SK-N-SH treated with all-trans-retinoic acid at 6 μM for 48 hours (cell line): ENCODE results near the gene IQGAP3.

ENCODE experiments used
- ATAC-seq: fragments of 200-7000 bp; cut with Tn5 transposase; 3 replicates; pipeline ENCODE4 v1.9.1; 2020; ENCODE audit warnings: mild to moderate bottlenecking, moderate library complexity
- ARNTL ChIP-seq: fragments of 450-650 bp; formaldehyde crosslinking; IDR thresholded peaks from 2 replicates; pipeline ENCODE4 v1.5.0; 2020; ENCODE audit warnings: low read depth, mild to moderate bottlenecking, moderate library complexity, borderline replicate concordance
- CSDC2 ChIP-seq: fragments of 250-450 bp; sonication (Bioruptor Pico); IDR thresholded peaks from 2 replicates; pipeline ENCODE4 v1.5.0; 2020; ENCODE audit warnings: mild to moderate bottlenecking, moderate library complexity
- ESRRG ChIP-seq: fragments of 250-450 bp; sonication (Bioruptor Pico); IDR thresholded peaks from 2 replicates; pipeline ENCODE4 v1.6.1; 2021; ENCODE audit warnings: mild to moderate bottlenecking
- GLIS3 ChIP-seq: fragments of 250-450 bp; sonication (Bioruptor Pico); IDR thresholded peaks from 2 replicates; pipeline ENCODE4 v1.5.0; 2020; ENCODE audit warnings: mild to moderate bottlenecking, moderate library complexity
- ISL1 ChIP-seq: fragments of 250-450 bp; sonication (Bioruptor Pico); IDR thresholded peaks from 2 replicates; pipeline ENCODE4 v2.1.2; 2022; ENCODE audit warnings: mild to moderate bottlenecking, moderate library complexity
- OSR1 ChIP-seq: fragments of 250-450 bp; sonication (Bioruptor Pico); IDR thresholded peaks from 2 replicates; pipeline ENCODE4 v1.8.0; 2022; ENCODE audit warnings: moderate library complexity, mild to moderate bottlenecking, inconsistent platforms
- PPARA ChIP-seq: fragments of 250-450 bp; sonication (Bioruptor Pico); IDR thresholded peaks from 2 replicates; pipeline ENCODE4 v1.5.0; 2020; ENCODE audit warnings: mild to moderate bottlenecking, borderline replicate concordance
- RARB ChIP-seq: fragments of 250-450 bp; sonication (Bioruptor Pico); IDR thresholded peaks from 2 replicates; pipeline ENCODE4 v1.8.0; 2021; ENCODE audit warnings: mild to moderate bottlenecking, moderate library complexity
- TCF4 ChIP-seq: fragments of 250-450 bp; sonication (Bioruptor Pico); IDR thresholded peaks from 2 replicates; pipeline ENCODE4 v1.8.0; 2021; ENCODE audit warnings: mild to moderate bottlenecking, moderate library complexity, borderline replicate concordance
- TOX ChIP-seq: fragments of 250-450 bp; sonication (Bioruptor Pico); IDR thresholded peaks from 2 replicates; pipeline ENCODE4 v1.8.0; 2021; ENCODE audit warnings: mild to moderate bottlenecking, moderate library complexity, borderline replicate concordance
- ZC3H10 ChIP-seq: fragments of 250-450 bp; sonication (Bioruptor Pico); IDR thresholded peaks from 2 replicates; pipeline ENCODE4 v1.5.1; 2021; ENCODE audit warnings: mild to moderate bottlenecking, moderate library complexity
- ZFP3 ChIP-seq: fragments of 250-450 bp; sonication (Bioruptor Pico); IDR thresholded peaks from 2 replicates; pipeline ENCODE4 v1.5.0; 2020; ENCODE audit warnings: mild to moderate bottlenecking, moderate library complexity
- ZFP30 ChIP-seq: fragments of 450-650 bp; formaldehyde crosslinking; IDR thresholded peaks from 2 replicates; pipeline ENCODE4 v1.5.0; 2022; ENCODE audit warnings: mild to moderate bottlenecking, moderate library complexity
- ZNF565 ChIP-seq: fragments of 450-650 bp; formaldehyde crosslinking; conservative IDR thresholded peaks from 2 replicates; pipeline ENCODE4 v1.5.0; 2020; ENCODE audit warnings: low read depth, mild to moderate bottlenecking, moderate library complexity
- ZNF70 ChIP-seq: fragments of 450-650 bp; formaldehyde crosslinking; IDR thresholded peaks from 2 replicates; pipeline ENCODE4 v1.5.0; 2020; ENCODE audit warnings: mild to moderate bottlenecking, moderate library complexity
- ZNF8 ChIP-seq: fragments of 450-650 bp; formaldehyde crosslinking; IDR thresholded peaks from 2 replicates; pipeline ENCODE4 v1.5.0; 2020; ENCODE audit warnings: mild to moderate bottlenecking, moderate library complexity
- TF ChIP-seq, protein P1 (sequence below): fragments of 250-450 bp; sonication (Bioruptor Pico); IDR thresholded peaks from 2 replicates; pipeline ENCODE4 v1.8.0; 2021; ENCODE audit warnings: low read depth, mild to moderate bottlenecking, moderate library complexity, borderline replicate concordance
- TF ChIP-seq, protein P2 (sequence below): fragments of 250-450 bp; sonication (Bioruptor Pico); IDR thresholded peaks from 2 replicates; pipeline ENCODE4 v1.8.0; 2020; ENCODE audit warnings: mild to moderate bottlenecking, moderate library complexity, borderline replicate concordance
- TF ChIP-seq, protein P3 (sequence below): fragments of 250-450 bp; sonication (Bioruptor Pico); IDR thresholded peaks from 2 replicates; pipeline ENCODE4 v1.5.0; 2020; ENCODE audit warnings: mild to moderate bottlenecking, moderate library complexity
- TF ChIP-seq, protein P4 (sequence below): fragments of 250-450 bp; sonication (Bioruptor Pico); IDR thresholded peaks from 2 replicates; pipeline ENCODE4 v1.5.1; 2020; ENCODE audit warnings: low read depth, mild to moderate bottlenecking, moderate library complexity

Gene IQGAP3

DNA sequence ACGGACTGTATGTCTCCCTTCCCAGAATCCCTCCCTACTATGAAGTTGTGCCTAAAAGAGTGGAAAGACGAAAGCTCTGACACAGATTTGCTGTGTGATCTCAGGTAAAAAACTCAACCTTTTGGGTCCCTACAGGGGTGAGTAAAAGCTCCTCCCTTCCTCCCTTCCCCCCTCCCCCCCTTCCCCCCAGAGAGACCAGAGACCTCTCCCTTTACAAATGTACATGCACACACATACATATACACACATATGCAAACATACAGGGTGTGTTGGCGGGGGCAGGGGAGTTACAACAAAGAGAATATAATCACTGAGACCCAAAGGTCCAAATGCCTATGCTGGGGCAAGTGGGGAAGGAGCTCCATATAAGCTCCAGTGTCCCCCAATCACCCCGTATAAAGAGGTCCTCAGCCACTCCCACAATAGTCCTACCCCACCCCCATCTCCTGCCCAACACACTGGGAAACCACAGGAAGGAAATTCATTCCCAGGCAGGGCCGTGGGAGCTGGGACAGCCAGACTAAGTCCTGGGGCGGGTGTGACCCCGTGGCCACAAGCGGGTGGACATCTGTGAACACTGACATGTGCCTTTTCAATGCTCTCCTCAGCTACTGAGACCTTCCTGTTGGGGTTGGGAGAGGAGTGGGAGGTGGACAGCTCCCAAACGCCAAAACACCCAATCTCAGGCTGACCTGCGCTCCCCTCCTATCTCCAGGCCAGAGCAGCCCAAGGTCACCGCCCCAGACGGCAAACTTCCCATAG, 73.8 kb downstream of the IQGAP3 start (continued):
- no peak for TF ChIP-seq TOX (CRISPR knock-in tag)
- TF ChIP-seq ZFP3 (CRISPR knock-in tag) = no peak
- TF ChIP-seq ESRRG = no peak
- TF ChIP-seq, protein P1, sequence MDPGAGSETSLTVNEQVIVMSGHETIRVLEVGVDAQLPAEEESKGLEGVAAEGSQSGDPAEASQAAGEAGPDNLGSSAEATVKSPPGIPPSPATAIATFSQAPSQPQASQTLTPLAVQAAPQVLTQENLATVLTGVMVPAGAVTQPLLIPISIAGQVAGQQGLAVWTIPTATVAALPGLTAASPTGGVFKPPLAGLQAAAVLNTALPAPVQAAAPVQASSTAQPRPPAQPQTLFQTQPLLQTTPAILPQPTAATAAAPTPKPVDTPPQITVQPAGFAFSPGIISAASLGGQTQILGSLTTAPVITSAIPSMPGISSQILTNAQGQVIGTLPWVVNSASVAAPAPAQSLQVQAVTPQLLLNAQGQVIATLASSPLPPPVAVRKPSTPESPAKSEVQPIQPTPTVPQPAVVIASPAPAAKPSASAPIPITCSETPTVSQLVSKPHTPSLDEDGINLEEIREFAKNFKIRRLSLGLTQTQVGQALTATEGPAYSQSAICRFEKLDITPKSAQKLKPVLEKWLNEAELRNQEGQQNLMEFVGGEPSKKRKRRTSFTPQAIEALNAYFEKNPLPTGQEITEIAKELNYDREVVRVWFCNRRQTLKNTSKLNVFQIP = no peak

DNA sequence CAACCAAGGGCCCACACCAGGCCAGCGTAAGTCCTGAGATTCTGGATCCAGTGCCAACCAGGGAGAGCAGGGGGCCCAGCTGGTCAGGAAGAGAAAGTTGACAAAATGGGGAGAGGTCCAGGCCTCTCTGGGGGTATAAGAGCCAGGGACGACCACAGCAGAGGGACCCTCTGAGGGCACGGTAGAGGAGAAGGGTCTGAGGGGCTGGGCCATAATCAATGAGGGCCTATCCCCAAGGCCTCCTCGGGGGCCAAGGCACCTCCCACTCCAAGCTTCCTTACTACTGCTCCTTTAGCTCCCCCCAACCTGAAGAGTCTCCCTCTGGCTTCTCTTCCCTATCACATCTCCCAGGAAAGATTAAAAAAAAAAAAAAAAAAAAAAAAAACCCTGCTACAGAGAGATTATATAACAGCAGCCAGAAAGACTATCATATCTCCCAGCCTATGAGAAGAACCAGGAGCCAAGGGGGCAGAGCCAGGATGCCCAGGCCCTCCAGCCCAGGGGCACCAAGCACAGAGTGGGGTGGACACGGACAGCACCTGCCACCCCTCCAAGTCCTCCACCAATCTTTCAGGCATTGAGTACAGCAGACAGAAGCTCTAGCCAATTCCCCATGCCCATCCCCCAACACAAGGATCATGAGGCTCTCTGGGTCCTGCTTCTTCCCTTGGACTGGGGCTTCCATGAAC, 74.5 kb downstream of the IQGAP3 start:
- no peak for TF ChIP-seq ZFP30 (CRISPR knock-in tag)
- TF ChIP-seq TOX (CRISPR knock-in tag) = no peak
- no peak for TF ChIP-seq GLIS3 (CRISPR knock-in tag)
- TF ChIP-seq TCF4 = no peak
- TF ChIP-seq PPARA = no peak
- TF ChIP-seq ESRRG = no peak
- no peak for TF ChIP-seq ISL1 (CRISPR knock-in tag)
- no peak for TF ChIP-seq ZFP3 (CRISPR knock-in tag)
- no peak for TF ChIP-seq ZNF565 (CRISPR knock-in tag)
- TF ChIP-seq, protein P2, sequence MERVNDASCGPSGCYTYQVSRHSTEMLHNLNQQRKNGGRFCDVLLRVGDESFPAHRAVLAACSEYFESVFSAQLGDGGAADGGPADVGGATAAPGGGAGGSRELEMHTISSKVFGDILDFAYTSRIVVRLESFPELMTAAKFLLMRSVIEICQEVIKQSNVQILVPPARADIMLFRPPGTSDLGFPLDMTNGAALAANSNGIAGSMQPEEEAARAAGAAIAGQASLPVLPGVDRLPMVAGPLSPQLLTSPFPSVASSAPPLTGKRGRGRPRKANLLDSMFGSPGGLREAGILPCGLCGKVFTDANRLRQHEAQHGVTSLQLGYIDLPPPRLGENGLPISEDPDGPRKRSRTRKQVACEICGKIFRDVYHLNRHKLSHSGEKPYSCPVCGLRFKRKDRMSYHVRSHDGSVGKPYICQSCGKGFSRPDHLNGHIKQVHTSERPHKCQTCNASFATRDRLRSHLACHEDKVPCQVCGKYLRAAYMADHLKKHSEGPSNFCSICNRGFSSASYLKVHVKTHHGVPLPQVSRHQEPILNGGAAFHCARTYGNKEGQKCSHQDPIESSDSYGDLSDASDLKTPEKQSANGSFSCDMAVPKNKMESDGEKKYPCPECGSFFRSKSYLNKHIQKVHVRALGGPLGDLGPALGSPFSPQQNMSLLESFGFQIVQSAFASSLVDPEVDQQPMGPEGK (CRISPR knock-in tag) = no peak
- no peak for TF ChIP-seq ARNTL
- no peak for TF ChIP-seq RARB
- no peak for TF ChIP-seq CSDC2
- TF ChIP-seq, protein P3, sequence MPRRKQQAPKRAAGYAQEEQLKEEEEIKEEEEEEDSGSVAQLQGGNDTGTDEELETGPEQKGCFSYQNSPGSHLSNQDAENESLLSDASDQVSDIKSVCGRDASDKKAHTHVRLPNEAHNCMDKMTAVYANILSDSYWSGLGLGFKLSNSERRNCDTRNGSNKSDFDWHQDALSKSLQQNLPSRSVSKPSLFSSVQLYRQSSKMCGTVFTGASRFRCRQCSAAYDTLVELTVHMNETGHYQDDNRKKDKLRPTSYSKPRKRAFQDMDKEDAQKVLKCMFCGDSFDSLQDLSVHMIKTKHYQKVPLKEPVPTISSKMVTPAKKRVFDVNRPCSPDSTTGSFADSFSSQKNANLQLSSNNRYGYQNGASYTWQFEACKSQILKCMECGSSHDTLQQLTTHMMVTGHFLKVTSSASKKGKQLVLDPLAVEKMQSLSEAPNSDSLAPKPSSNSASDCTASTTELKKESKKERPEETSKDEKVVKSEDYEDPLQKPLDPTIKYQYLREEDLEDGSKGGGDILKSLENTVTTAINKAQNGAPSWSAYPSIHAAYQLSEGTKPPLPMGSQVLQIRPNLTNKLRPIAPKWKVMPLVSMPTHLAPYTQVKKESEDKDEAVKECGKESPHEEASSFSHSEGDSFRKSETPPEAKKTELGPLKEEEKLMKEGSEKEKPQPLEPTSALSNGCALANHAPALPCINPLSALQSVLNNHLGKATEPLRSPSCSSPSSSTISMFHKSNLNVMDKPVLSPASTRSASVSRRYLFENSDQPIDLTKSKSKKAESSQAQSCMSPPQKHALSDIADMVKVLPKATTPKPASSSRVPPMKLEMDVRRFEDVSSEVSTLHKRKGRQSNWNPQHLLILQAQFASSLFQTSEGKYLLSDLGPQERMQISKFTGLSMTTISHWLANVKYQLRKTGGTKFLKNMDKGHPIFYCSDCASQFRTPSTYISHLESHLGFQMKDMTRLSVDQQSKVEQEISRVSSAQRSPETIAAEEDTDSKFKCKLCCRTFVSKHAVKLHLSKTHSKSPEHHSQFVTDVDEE (CRISPR knock-in tag) = no peak
- TF ChIP-seq ZNF8 (CRISPR knock-in tag) = no peak
- no peak for TF ChIP-seq ZC3H10 (CRISPR knock-in tag)
- no peak for TF ChIP-seq ZNF70 (CRISPR knock-in tag)
- TF ChIP-seq, protein P4, sequence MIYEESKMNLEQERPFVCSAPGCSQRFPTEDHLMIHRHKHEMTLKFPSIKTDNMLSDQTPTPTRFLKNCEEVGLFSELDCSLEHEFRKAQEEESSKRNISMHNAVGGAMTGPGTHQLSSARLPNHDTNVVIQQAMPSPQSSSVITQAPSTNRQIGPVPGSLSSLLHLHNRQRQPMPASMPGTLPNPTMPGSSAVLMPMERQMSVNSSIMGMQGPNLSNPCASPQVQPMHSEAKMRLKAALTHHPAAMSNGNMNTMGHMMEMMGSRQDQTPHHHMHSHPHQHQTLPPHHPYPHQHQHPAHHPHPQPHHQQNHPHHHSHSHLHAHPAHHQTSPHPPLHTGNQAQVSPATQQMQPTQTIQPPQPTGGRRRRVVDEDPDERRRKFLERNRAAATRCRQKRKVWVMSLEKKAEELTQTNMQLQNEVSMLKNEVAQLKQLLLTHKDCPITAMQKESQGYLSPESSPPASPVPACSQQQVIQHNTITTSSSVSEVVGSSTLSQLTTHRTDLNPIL = no peak
- ATAC-seq = no peak

DNA sequence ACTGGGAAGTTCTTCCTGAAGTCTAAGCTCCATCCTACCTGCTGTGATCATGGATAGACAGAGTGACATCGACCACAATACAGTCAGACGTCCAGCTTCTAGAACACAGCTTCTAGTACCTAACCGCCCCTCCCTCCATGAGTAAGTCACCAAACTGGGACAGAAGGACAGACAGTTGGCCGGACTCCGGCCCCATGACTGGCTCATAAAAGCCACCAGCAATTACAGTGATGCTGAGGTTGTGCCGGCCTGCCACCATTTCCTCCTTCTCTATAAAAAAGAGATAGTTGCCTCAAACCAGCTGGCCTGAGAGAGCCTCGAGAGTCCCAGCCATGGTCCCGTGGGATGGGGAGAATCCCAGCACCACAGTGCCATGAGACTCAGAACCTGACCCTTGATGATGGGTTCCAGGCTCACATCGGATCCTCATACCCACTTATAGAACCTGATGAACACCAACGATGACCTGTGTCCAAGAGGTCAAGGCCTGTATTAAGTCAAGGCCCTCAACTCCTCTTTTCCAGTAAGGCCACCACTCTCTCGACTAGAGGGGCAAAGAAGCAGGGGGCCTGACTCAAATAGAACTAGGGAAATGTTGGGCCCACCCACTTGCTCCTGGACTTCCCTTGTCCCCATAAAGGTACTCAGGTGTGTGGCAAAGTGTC, 75.2 kb downstream of the IQGAP3 start:
- no peak for TF ChIP-seq TOX (CRISPR knock-in tag)
- ATAC-seq = no peak

DNA sequence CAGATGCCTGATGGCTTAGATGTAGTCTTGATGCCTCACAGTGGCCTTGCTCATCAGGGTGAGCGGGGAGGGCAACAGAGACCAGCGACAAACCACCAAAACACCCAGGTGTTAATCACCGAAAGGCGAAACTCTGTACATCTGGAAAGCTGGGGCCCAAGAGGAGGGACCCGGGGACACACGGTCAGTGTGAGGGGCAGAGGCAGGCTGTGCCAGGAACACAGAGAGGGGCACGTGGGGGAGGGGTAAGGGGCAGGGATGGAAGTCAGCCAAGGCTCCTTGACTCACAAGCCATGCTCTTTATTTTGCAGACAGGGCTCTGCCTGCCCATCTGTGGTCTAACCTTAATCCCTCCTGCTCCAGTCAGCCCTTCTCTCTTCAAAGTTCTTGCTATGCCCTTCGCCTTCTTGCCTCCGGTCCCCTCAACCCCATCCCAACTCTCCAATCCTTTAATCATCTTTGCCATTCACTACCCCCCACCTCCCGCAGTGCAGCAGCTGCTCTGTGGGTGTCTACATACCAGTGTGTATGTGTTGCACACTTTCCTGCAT, 76.1 kb downstream of the IQGAP3 start:
- TF ChIP-seq, protein P4 = no peak
- TF ChIP-seq OSR1 (no peak), ZFP30 (CRISPR knock-in tag) (no peak), ZNF8 (CRISPR knock-in tag) (no peak), CSDC2 (no peak), RARB (no peak)
- ATAC-seq = no peak
